HG02840 (cell line): ENCODE measurements around the gene WNT4.

ENCODE experiments used
- ATAC-seq: cut with Tn5 transposase; IDR thresholded peaks from one replicate; pipeline ENCODE4 v1.9.1; 2021; ENCODE audit warnings: mild to moderate bottlenecking, moderate library complexity, moderate number of reproducible peaks; ENCODE audit not compliant: unreplicated experiment, low FRiP score

The WNT4 gene

DNA sequence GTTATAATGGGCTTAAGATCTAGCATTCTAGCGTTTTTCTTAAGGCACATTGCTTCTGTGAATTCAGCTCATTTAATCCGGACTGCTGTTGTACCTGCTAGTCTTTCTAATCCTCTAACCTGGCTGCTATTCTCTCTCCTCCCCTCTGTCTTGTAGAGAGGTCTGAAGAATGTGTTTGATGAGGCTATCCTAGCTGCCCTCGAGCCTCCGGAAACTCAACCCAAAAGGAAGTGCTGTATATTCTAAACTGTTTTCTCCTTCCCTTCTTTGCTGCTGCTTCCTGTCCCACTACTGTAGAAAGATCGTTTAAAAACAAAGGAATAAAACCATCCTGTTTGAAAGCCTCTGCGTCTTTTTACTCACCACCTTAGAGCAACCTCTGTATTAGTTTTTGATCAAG, 53.1 kb downstream of the WNT4 start:
- no peak for ATAC-seq

GRCh38 chr1:22089134-22089571, 53.7 kb downstream of the WNT4 start:
- ATAC-seq, result no peak

DNA sequence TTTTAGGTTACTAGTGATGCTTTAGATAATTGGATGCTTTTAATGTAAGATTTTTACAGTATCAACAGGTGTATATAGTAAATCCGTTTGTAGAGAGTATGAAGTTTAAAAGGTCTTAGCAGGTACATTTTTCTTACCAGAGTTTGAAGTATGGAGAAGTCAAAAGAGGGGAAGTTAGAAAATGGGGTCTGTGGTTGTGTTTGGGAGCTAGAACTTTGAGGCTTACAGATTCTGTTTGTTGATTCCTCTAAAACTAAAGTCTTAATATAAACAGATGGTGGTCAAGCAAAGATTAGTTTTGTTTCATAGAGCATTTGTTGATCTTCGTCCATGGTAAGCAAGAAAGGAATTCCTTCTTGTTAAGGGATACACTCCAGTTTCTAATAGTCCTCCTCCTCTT, 54.6 kb downstream of the WNT4 start:
- no peak for ATAC-seq

DNA sequence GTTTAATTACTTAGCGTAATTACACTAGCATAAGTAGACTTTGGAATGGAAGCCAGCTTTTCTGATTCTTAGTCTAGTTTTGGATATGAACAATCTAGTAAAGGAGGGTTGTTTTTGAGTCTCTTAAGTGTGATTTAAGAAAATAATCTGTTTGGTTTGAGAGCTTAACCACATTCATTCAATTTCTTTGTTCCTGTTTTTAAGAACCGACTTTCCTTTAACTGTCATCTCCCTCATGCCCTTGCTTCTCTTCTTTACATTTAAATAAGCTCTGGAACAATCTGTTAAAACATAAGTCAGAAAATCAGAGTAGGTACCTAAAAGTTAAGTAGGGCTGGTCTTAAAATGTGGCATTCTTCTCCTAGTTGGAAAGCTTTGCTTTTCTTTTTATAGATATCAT, 62.7 kb downstream of the WNT4 start:
- ATAC-seq, result no peak

DNA sequence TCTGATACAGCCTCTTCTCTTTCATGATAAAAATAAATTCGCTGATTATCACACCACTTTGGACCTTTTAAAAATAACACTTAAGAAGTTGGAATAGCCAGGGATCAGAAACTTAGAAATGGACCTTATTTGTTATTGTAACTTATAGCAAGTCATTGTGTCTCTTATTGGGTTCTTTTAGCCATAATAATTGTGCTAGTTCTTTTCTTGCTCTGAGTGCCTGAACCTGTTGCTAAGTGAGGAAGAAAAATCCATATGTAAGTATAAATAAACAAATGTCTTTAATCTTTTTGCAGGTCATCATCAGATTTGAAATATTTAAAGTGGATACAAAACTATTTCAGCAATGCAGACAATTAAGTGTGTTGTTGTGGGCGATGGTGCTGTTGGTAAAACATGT, 64.8 kb downstream of the WNT4 start:
- ATAC-seq, result no peak

- no peak for ATAC-seq
Observed at GRCh38 chr1:22077728-22078127, 65.2 kb downstream of the WNT4 start.

DNA sequence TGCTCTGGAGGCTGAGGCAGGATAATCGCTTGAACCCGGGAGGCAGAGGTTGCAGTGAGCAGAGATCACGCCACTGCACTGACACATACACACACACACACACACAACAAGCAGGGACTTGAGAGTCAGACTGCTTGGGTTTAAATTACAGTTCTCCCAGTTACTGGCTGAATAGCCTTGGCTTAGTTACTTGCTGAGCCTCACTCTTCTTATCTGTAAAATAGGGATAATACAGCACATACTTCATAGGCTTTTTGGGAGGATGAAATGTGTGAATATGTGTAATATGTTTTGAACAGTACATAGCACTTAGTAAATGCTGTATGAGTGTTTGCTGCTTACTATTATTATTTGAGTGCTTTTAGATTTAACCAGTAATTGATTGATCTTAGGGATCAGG, 66.6 kb downstream of the WNT4 start:
- no peak for ATAC-seq

DNA sequence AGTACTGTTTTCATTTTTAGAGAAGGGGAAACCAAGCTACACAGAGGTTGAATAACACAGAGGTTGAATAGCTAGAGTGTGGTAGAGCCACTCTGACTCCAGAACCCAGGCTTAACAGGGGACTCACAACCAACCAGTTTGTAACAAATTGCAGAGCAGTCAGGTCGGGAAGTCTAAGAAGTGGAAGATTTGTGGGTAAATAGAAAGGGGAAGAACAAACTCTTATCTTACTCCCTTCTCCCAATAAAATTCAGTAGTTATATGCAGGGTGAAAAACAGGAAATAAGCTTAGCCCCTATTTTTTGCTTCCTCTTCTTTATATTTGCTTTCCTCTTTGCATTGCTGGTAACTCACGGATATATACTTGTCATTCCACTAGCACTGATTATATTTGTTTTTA, 67.2 kb downstream of the WNT4 start:
- ATAC-seq, result no peak

GRCh38 chr1:22074803-22075202, 68.1 kb downstream of the WNT4 start:
- no peak for ATAC-seq

DNA sequence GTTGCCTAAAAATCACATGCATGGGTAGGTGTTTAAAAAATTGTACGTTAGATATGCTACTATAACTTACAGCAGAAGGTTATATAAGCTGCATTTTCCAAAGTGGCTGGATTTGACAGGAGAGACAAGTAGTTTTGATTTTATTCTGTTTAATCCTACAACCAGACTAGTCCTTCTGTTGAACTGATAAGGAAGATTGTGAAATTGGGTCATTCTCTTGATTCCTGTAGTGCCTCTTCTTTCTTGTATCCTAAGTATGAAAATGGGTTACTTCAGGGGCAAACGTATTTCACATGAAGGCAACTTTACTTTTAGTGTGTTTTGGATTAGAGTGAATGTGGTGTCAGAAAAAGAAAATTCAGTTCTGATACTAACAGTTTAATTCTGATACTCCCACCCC, 71.4 kb downstream of the WNT4 start:
- no peak for ATAC-seq
